ENCODE data around the gene MRPL45. TPM values are rescaled to one million over a fixed set of nuclear protein-coding genes. Genes with fewer than 3 reads are reported as not detected.
A peak's percentile ranks its signal among the peaks of the same experiment; 100 is the strongest.

The MRPL45 gene
- total and polyA plus RNA-seq, 9 of the 15 experiments (the other 6 are each of a cell fraction or from before 2014, with no cell fraction given): 48.4 to 228 (median 76.8) TPM

DNA sequence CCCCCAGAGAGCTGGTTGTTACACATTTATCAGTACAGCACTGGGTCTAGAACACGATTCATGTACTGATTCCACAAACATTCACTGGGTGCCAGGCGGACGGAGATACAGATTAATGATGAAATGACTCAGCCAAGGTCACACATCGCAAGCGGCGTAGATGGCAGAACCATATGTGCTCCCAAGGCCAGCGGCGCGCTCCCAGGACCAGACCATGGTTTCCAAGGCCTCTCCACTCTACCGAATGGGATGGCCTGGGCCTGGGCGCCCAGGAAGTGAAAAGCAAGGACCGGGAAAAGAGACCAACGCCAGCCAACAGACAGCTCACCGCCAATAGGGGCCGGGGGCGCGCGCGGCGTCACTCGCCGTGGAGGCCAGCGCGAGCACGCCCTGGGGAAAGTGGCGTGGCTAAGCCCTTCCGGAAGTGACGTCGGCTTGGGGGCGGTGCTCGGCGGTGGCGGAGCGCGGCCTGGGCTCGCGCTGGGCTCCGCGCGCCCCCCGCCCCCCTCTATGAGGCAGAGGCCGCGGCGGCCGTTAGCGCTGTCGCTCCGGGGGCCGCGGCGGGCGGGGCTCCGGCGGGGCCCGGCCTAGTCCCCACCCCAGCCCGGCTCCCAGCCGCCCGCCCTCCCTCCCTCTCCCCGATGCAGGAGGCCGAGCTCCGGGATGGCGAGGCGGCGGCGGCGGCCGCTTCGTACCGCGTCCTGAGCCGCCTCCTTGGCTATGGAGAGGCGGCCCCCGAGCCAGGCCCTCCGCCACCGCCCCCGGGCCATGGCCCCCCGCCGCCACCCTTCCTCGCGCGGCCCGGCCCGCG lies 54.6 kb downstream of the MRPL45 start, which contains the start of gene SOCS7 (continued):
- TF ChIP-seq, protein P1, sequence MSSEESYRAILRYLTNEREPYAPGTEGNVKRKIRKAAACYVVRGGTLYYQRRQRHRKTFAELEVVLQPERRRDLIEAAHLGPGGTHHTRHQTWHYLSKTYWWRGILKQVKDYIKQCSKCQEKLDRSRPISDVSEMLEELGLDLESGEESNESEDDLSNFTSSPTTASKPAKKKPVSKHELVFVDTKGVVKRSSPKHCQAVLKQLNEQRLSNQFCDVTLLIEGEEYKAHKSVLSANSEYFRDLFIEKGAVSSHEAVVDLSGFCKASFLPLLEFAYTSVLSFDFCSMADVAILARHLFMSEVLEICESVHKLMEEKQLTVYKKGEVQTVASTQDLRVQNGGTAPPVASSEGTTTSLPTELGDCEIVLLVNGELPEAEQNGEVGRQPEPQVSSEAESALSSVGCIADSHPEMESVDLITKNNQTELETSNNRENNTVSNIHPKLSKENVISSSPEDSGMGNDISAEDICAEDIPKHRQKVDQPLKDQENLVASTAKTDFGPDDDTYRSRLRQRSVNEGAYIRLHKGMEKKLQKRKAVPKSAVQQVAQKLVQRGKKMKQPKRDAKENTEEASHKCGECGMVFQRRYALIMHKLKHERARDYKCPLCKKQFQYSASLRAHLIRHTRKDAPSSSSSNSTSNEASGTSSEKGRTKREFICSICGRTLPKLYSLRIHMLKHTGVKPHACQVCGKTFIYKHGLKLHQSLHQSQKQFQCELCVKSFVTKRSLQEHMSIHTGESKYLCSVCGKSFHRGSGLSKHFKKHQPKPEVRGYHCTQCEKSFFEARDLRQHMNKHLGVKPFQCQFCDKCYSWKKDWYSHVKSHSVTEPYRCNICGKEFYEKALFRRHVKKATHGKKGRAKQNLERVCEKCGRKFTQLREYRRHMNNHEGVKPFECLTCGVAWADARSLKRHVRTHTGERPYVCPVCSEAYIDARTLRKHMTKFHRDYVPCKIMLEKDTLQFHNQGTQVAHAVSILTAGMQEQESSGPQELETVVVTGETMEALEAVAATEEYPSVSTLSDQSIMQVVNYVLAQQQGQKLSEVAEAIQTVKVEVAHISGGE (CRISPR knock-in tag; IDR thresholded peaks at IDR 0.05): peak in 1 of 3 experiments; percentile 59; a peak in 1 of 6 replicates
- TF ChIP-seq ZNF133 (CRISPR knock-in tag; IDR thresholded peaks at IDR 0.05): no peak
- TF ChIP-seq MTF1 (CRISPR knock-in tag; IDR thresholded peaks at IDR 0.05; ENCODE audit: borderline replicate concordance): no peak
- no peak for TF ChIP-seq ZNF707 (CRISPR knock-in tag; conservative IDR thresholded peaks at IDR 0.05)
- TF ChIP-seq, protein P2, sequence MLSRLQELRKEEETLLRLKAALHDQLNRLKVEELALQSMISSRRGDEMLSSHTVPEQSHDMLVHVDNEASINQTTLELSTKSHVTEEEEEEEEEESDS (CRISPR knock-in tag; IDR thresholded peaks at IDR 0.05): no peak
- TF ChIP-seq SMARCE1 (IDR thresholded peaks at IDR 0.05): peak; percentile 67; the same call in 1 of the 2 replicates
- TF ChIP-seq, protein P3, sequence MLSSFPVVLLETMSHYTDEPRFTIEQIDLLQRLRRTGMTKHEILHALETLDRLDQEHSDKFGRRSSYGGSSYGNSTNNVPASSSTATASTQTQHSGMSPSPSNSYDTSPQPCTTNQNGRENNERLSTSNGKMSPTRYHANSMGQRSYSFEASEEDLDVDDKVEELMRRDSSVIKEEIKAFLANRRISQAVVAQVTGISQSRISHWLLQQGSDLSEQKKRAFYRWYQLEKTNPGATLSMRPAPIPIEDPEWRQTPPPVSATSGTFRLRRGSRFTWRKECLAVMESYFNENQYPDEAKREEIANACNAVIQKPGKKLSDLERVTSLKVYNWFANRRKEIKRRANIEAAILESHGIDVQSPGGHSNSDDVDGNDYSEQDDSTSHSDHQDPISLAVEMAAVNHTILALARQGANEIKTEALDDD (IDR thresholded peaks at IDR 0.05): no peak
- TF ChIP-seq HMG20A (CRISPR knock-in tag; conservative IDR thresholded peaks at IDR 0.05): no peak
- peak; percentile 66 for TF ChIP-seq POLR2AphosphoS5 (IDR thresholded peaks at IDR 0.05; ENCODE audit: control insufficient read depth, insufficient read depth, low read depth, low read length)
- peak; percentile 43; the same call in 1 of the 2 replicates for TF ChIP-seq PML (IDR thresholded peaks at IDR 0.05; ENCODE audit: low read length)
- no peak for TF ChIP-seq KLF16 (IDR thresholded peaks at IDR 0.05)
- TF ChIP-seq, protein P4, sequence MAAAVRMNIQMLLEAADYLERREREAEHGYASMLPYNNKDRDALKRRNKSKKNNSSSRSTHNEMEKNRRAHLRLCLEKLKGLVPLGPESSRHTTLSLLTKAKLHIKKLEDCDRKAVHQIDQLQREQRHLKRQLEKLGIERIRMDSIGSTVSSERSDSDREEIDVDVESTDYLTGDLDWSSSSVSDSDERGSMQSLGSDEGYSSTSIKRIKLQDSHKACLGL (CRISPR knock-in tag; IDR thresholded peaks at IDR 0.05; ENCODE audit: borderline replicate concordance, poor library complexity, severe bottlenecking): no peak
- TF ChIP-seq, protein P5, sequence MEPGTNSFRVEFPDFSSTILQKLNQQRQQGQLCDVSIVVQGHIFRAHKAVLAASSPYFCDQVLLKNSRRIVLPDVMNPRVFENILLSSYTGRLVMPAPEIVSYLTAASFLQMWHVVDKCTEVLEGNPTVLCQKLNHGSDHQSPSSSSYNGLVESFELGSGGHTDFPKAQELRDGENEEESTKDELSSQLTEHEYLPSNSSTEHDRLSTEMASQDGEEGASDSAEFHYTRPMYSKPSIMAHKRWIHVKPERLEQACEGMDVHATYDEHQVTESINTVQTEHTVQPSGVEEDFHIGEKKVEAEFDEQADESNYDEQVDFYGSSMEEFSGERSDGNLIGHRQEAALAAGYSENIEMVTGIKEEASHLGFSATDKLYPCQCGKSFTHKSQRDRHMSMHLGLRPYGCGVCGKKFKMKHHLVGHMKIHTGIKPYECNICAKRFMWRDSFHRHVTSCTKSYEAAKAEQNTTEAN (CRISPR knock-in tag; IDR thresholded peaks at IDR 0.05): no peak
- no peak for TF ChIP-seq ZNF12 (CRISPR knock-in tag; IDR thresholded peaks at IDR 0.05)
- TF ChIP-seq NFYB (IDR thresholded peaks at IDR 0.05; ENCODE audit: extremely low read depth, insufficient read length): peak; percentile 38
- TF ChIP-seq DMBX1 (CRISPR knock-in tag; IDR thresholded peaks at IDR 0.05; ENCODE audit: borderline replicate concordance): 0 out of 2 replicates have a peak, but pooled peaks have one; percentile 70
- peak; percentile 78 for TF ChIP-seq TAF1 (IDR thresholded peaks at IDR 0.05; ENCODE audit: control insufficient read depth, extremely low read depth, insufficient read depth, low read length, severe bottlenecking)
- TF ChIP-seq, protein P6, sequence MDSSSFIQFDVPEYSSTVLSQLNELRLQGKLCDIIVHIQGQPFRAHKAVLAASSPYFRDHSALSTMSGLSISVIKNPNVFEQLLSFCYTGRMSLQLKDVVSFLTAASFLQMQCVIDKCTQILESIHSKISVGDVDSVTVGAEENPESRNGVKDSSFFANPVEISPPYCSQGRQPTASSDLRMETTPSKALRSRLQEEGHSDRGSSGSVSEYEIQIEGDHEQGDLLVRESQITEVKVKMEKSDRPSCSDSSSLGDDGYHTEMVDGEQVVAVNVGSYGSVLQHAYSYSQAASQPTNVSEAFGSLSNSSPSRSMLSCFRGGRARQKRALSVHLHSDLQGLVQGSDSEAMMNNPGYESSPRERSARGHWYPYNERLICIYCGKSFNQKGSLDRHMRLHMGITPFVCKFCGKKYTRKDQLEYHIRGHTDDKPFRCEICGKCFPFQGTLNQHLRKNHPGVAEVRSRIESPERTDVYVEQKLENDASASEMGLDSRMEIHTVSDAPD (CRISPR knock-in tag; IDR thresholded peaks at IDR 0.05): no peak

All from K562 (cell line).